MM.1S (cell line): Measurements from ENCODE around the gene RHOXF2B.

Source experiments
- CTCF ChIP-seq: fragments of 300-600 bp; sonication (generic); IDR thresholded peaks from 2 replicates; pipeline ENCODE4 v1.5.1; 2016; ENCODE audit warnings: antibody characterized with exemption, low read length, mixed read lengths
- EZH2 ChIP-seq: fragments of 300-600 bp; sonication (generic); optimal IDR thresholded peaks from 2 replicates; pipeline ENCODE3; 2017; ENCODE audit warnings: low read depth, mild to moderate bottlenecking, antibody characterized with exemption, low read length, mixed read lengths
- EZH2phosphoT487 ChIP-seq: fragments of 300-600 bp; sonication (generic); IDR thresholded peaks from 2 replicates; pipeline ENCODE4 v1.6.1; 2018; ENCODE audit warnings: antibody characterized with exemption, low read length

GRCh38 chrX:120087289-120088017 lies 10.0 kb upstream of the RHOXF2B start:
- TF ChIP-seq CTCF = no peak
- no peak for TF ChIP-seq EZH2
- no peak for TF ChIP-seq EZH2phosphoT487
